HepG2 (cell line): ENCODE data around the gene LRRC19.

Experiments
- CTCF ChIP-seq: sonication (generic); formaldehyde crosslinking; IDR thresholded peaks from 2 replicates; pipeline ENCODE4 v1.5.0; 2020; ENCODE audit warnings: mild to moderate bottlenecking, missing genetic modification reagents, moderate library complexity
- FOXJ3 ChIP-seq: sonication (generic); formaldehyde crosslinking; IDR thresholded peaks from 2 replicates; pipeline ENCODE4 v1.4.0; 2020; ENCODE audit warnings: missing genetic modification reagents, mild to moderate bottlenecking, borderline replicate concordance
- JUND ChIP-seq: sonication (generic); formaldehyde crosslinking; IDR thresholded peaks from 2 replicates; pipeline ENCODE4 v1.8.0; 2022; ENCODE audit warnings: mild to moderate bottlenecking, missing genetic modification reagents
- KMT2A ChIP-seq: sonication (generic); formaldehyde crosslinking; IDR thresholded peaks from 2 replicates; pipeline ENCODE4 v1.4.0; 2020; ENCODE audit warnings: missing genetic modification reagents
- NFE2L1 ChIP-seq: sonication (generic); formaldehyde crosslinking; IDR thresholded peaks from 2 replicates; pipeline ENCODE4 v1.4.0; 2020; ENCODE audit warnings: missing genetic modification reagents, mild to moderate bottlenecking, borderline replicate concordance
- PHF21A ChIP-seq: sonication (generic); formaldehyde crosslinking; IDR thresholded peaks from 2 replicates; pipeline ENCODE4 v1.5.0; 2020; ENCODE audit warnings: mild to moderate bottlenecking, missing genetic modification reagents

DNA sequence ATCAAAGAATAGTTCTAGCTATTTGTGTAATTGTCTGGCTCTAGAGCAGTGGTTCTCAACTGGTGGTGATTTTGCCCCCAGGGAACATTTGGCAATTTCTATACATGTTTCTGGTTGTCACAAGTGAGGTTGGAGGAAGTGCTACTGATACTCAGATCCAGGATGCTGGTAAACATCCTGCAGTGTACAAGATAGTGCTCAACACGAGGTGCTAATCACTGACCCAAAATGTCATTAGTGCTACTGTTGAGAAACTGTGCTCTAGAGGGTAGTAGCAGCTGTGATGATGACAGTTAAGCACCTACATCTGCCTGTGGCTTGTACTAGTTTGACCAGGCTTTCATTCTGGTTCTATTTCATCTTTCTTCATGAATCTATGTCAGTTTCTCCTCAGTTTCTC lies 22.1 kb downstream of the LRRC19 start:
- TF ChIP-seq NFE2L1 (CRISPR knock-in tag) (no peak), PHF21A (CRISPR knock-in tag) (no peak), CTCF (CRISPR knock-in tag) (no peak), KMT2A (no peak), JUND (no peak), FOXJ3 (CRISPR knock-in tag) (no peak)
